HK-2 (cell line): ENCODE measurements around the gene ORC1.

Experiments
- DNase-seq: peaks from one replicate; pipeline ENCODE4 v3.0.0-alpha.2; 2018; ENCODE audit not compliant: unreplicated experiment

The ORC1 gene

GRCh38 chr1:52345252-52345651, 59.0 kb downstream of the ORC1 start:
- no peak for DNase-seq

DNA sequence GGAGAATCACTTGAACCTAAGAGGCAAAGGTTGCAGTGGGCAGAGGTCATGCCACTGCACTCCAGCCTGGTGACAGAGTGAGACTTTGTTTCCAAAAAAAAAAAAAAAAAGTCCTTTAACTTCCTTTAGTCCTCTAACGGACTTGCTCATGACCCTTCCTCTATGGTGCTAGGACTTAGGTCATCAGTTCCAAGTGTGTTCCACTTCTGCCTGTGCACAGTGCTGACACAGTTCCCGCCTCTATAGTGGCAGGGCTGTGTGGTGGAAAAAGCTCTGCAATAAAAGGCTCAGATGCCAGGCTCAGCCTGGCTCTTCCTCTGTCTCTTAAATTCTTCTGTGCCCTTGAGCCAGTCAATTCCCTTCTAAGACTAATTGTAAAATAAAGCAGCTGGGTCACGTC, 60.2 kb downstream of the ORC1 start:
- DNase-seq = no peak

DNA sequence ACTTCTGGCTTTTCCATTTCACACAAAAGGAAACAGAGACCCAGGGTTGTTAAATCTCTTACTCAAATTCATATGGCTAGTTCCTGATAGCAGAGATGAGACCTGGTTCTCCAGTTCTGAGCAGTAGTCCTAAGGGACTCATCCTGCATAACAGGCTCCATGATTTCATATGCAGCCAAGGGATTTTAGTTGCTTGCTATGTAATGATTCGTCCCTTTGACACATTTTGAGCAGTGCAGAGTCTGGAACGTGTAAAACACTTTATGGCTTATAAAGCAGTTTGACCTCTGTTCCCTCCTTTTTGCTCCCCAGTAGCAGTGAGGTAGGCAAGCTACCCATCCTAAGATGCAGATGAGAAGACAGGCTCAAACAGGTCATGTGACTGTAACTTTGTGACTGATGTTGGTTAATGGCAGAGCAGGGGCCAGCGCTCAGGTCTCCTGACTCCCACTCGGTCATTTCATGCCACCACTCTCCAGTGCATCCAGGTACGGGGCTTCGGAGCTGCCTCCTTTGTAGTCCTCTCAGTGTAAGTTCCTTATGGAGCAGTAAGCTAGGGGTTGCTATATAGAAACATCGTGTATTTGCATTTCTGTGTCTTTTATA, 62.5 kb downstream of the ORC1 start:
- DNase-seq = no peak

DNA sequence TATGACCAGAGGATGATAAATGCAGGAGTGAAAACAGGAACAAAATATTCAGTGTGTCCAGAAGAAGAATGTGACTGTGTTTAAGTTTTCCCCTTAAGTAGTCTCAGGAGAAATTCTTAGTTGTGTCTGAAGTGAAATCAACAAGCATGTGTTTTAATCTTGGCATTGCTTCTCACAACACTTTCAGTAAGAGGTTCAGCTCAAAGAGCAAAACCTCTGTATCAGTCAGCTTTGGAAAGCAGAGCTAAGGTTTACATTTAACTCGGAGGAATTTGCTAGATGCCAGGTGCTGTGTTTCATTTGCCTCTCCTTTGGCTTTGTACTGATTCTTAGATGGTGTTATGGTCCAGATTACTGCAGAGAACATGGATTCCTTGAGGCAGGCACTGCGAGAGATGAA, 66.8 kb downstream of the ORC1 start:
- no peak for DNase-seq

DNA sequence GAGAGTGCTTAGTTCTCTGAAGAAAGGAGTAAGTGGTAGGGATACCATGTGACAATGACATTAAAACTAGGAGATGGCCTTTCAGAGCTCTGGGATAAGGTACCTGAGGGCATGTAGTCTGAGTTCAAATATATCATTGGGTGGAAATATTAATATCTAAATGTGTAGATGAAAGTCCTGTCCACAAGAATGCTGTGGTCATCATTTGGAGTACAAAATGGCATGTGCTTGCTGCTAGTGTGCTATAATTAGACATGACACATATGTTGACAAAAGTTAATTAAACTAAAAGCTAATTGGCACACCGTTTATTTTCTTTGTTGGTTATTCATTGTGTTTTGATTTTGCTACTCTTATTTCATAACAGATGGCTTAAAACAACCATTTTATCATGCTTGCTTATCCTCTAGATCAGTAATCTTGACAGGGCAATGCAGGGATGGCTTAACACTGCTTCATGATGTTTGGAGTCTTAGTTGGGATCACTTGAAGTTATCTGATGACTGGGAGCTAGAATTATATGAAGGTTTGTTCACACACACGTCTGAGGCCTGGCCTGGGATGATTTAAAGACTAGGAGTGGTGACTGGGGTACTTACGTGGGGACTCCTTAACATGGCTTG, 69.2 kb downstream of the ORC1 start:
- no peak for DNase-seq

DNA sequence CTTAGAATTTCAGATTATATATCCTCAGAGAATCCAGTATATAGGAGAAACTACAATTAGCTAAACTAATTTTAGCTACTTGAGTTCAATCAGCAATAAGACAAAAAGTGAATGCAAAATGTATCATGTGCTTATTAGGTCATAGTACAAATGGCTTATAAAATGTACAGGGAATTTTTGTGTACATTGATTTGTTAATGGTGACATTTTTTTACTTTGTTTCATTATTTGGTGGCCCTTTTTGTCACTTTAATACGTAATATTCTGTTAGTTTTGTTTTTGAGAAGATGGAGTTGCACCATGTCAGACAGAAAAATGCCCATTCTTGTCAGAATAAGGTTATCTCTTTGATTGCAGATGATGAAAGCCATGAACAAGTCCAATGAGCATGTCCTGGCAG, 71.8 kb downstream of the ORC1 start:
- DNase-seq = no peak

DNA sequence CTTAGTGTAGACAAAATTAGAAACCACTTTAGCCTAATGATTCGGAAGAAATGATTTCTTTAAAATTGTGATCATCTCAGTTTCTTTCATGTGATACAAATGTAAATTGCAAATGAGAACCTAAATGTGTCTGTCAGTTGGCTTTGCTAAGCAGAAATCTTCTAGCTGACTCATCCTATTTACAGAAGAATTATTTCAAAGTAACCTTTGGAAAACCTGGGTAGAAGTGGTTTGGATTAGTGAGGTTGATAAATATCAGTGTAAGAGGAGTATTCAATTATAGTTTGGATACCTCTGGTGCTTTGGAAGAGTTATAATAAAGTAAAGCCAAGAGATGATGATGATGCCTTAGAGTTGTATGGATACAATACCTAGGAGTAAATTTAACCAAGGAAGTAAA, 75.6 kb downstream of the ORC1 start:
- no peak for DNase-seq

DNA sequence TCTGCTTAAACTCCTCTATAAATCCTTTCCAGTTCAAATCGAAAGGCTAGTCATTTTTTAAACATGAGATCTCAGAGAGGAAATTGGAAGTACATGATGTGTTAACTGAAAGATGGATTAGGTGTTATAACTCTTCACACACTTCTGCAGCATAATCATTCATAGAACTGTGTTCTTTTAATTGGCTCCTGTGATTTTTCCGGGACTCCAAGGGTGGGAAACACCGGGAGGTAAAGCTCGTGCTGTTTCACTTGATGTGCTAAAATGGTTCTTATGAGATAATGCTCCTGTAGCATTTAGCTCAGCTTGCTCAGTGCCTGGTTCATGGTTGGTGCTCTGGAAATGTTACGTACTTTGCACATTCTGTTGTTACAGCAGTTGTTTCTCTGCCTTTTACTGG, 78.4 kb downstream of the ORC1 start:
- no peak for DNase-seq

GRCh38 chr1:52323731-52324130, 80.5 kb downstream of the ORC1 start:
- DNase-seq = no peak
